HG02884 (cell line): ENCODE measurements around the gene LRAT.

Source experiments
- ATAC-seq: cut with Tn5 transposase; IDR thresholded peaks from one replicate; pipeline ENCODE4 v1.9.1; 2021; ENCODE audit warnings: mild to moderate bottlenecking, moderate library complexity; ENCODE audit not compliant: unreplicated experiment

LRAT gene

DNA sequence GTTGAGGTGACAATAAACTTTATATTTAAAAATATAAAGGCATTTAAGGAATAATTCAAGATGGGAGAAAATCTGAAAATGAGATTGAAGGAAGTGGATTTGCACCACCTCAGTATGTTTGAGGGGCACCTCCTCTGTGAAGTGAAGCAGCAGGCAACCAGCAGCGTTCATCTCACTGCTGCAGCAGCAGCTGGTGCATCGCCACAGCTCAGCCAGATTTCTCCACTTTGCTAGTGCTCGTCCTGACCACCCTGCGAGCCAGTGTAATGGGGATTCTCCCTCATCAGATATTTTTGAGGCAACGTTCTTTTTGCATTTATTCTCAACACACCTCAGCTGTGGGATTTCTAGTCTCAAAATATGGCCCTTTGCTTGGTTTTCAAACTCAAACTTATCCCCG lies 13.9 kb downstream of the LRAT start:
- ATAC-seq, result no peak

DNA sequence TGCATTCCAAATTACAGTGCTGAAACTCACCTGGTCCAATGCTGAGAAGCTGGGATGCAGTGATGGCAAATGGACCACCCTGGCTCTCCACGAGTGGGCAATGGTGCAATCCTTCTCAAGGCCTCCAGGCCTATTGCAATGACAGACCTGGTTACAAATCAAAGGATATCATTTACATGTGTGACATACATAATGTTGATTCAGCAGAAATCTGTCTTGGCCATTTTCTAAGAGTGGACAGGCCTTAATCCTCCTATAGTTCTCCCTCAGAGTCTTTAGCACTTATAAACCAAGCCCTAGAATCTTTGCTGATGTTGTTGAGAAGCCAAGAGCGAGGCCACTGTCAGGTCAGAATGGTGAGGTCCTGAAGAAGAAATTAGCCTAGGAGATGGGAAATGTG lies 17.1 kb downstream of the LRAT start:
- no peak for ATAC-seq

DNA sequence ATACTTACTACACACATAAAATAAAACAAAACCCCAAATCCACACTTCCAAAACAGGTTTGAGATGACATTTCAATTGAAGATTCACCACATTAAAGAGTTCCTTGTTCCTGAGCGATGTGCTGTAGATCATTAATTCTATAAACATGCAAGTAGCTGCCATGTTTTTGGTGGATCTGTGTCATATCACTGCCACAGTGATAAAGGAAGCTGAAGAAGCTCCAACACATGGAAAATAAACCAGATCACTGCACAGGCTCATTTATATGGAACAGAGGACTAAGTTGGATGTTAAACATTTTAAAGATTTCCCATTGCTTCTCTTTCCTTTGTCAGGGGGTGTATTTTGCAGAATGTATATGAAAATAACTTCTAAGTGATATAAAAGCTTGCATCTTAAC lies 34.5 kb downstream of the LRAT start:
- no peak for ATAC-seq

- ATAC-seq, result no peak
Observed at GRCh38 chr4:154779362-154779947, 35.7 kb downstream of the LRAT start.

DNA sequence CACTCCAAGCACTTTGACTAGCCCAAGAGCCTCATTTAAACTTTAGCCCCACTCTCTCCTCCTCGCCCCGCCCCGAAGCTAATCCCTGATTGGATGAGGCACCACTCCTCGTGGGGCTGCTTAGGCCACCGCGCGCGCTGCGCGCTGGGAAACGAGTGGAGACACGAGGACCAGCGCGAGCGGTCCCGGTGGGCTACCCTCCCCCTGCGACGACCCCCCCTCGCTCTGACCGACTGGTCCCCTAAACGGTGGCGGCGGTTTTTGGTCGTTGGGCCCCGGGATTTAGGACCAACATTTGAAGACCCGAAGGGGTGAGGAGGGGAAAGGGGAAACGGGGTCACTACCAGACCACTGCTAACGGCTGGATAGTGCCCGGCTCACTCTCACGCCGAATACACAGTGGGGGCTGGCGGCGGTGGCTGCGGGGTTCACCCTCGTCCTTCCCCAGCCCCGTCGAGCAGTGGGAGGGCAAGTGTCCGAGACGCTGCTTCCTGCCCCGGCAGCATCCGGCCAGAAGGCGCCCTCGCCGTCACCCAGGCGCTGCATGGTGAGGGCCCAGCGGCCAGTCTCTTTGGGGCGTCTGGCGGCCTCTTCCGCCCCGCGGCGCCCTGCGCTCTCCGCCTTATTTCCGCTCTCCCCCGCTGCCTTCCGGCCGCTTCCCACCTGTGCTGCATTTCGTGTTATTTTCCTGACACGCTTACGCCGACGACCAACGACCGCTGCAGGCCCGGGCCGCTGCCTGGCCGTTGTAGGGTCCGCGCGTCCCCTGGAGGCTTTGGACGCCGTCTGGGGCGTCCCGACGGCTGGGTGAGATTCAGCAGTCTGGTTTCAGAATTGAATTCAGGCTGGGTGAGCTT lies 37.6 kb downstream of the LRAT start, which contains the start of gene RBM46:
Gene RBM46 (plus strand): TSS at position 147 of the 857 bp plus-strand sequence. CDS start 15,481 bp downstream, outside the sequence.
- no peak for ATAC-seq

DNA sequence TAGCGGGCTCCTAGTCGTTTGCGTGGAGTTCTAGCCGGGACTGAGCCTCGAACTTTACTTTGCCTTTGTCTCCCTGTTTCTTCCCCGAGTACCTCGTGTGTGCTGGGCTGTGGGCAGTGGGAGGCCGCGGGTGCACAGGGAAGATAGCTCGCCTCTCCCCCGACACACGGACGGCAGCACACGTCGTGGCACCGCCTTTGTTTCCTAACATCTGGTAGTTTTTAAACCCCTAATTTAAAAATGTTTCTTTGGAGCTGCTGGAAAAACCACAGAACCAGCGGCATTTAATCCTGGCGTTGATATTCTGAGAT lies 38.1 kb downstream of the LRAT start:
- no peak for ATAC-seq
